Astrocyte of the spinal cord (primary cell): Measurements from ENCODE around the gene PER2.

Experiments used
- DNase-seq: peaks from one replicate; pipeline ENCODE4 v3.0.0; 2011; ENCODE audit warnings: low read depth, low spot score
- H3K4me3 ChIP-seq: 2 replicates; pipeline ENCODE4 v1.5.1; 2011; ENCODE audit warnings: low read depth, mild to moderate bottlenecking, low read length, moderate library complexity
- CTCF ChIP-seq: IDR thresholded peaks from 2 replicates; pipeline ENCODE4 v1.5.1; 2012; ENCODE audit warnings: low read depth, mild to moderate bottlenecking, low read length, inconsistent platforms
- in situ Hi-C: cut with HindIII; loops from 2 replicates; pipeline ENCODE4 v1.10.0; 2017; ENCODE audit warnings: low sequenced_read_pairs

PER2 gene

GRCh38 chr2:238220892-238221521 lies 67.4 kb downstream of the PER2 start:
- H3K4me3 ChIP-seq: no peak overlapping the region
- no peak for TF ChIP-seq CTCF
- DNase-seq: no peak
- in situ Hi-C loops: no loop called here

- in situ Hi-C loops: no loop called here
- TF ChIP-seq CTCF: no peak
- no peak for DNase-seq
- no peak overlapping the region for H3K4me3 ChIP-seq
Observed at GRCh38 chr2:238220274-238220891, 68.0 kb downstream of the PER2 start.

GRCh38 chr2:238216651-238217184 lies 71.7 kb downstream of the PER2 start:
- no peak for DNase-seq
- in situ Hi-C loops: no loop called here
- H3K4me3 ChIP-seq: no peak overlapping the region
- TF ChIP-seq CTCF: no peak

GRCh38 chr2:238207006-238207405 lies 81.4 kb downstream of the PER2 start:
- DNase-seq: no peak
- in situ Hi-C loops: no loop called here
- no peak for TF ChIP-seq CTCF

GRCh38 chr2:238203973-238204683 lies 84.3 kb downstream of the PER2 start:
- H3K4me3 ChIP-seq: peak overlapping the region; percentile 38
- no peak for TF ChIP-seq CTCF
- in situ Hi-C loops: no loop called here
- DNase-seq: no peak

More at GRCh38 chr2:238207006-238207405, 81.4 kb downstream of the PER2 start:
- no peak overlapping the region for H3K4me3 ChIP-seq

GRCh38 chr2:238203094-238203972 lies 85.1 kb downstream of the PER2 start, which contains the start of gene ILKAP:
TSS of gene ILKAP (minus strand) at chr2:238203695. CDS start at chr2:238203553, 142 bp downstream.
- no peak for TF ChIP-seq CTCF
- in situ Hi-C loops: no loop called here
- peak within 1 kb of the TSS; percentile 66 for H3K4me3 ChIP-seq
- DNase-seq: peak; percentile 70
